ENCODE results near the gene LMX1B. TPM values are rescaled to one million over a fixed set of nuclear protein-coding genes. Genes with fewer than 3 reads are reported as not detected.

The LMX1B gene
- total and polyA plus RNA-seq, 2 donors (not counting 3 experiments of a cell fraction or from before 2014, with no cell fraction given): not detected

DNA sequence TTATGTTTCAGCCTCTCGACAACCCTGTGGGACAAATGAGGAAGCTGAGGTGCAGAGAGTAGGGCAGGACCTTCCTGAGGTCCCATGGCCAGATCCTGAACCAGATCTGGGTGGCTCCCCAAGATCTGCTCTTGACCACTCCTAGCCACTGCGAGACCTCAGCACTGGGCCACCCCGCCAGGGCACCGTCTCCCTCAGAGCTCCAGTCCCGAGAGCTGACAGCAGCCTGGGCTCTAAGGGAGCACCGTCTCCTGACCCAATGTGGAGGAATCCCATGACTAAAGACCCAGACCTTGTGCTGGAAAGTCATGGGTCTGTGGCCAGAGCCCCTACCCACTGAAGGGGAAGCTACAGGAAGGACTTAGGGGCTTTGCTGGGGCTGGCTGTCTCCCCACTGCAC, 4.5 kb upstream of the LMX1B start:
- peaks cover 43 to 44% of the 10 kb centered on the region in 2 experiments for H3K27me3 ChIP-seq (ENCODE audit: control insufficient read depth in 2 of 2, insufficient read depth in 2 of 2, low read length in 2 of 2)
- no peaks in the 10 kb centered on the region for H3K79me2 ChIP-seq (ENCODE audit: control insufficient read depth, insufficient read depth, low read length)
- dilution Hi-C loops (cut with MboI; ENCODE audit: extremely low pct_ligation_motif_present, low sequenced_read_pairs) (no loop called here), intact Hi-C loops (cut with micrococcal nuclease) (no loop called here)
- no peak overlapping the region for H3K4me2 ChIP-seq (ENCODE audit: insufficient read depth, low read length)
- no peaks in the 10 kb centered on the region for H3K36me3 ChIP-seq (ENCODE audit: control insufficient read depth in 2 of 2, extremely low read depth in 1 of 2, insufficient read depth in 2 of 2, low read length in 2 of 2)
- no TSS peak for BruUV-seq (replicated peaks)
- ChIA-PET CTCF (interaction anchor here (0.6 to 6.1 kb wide), 7 partner anchors 31 to 172 kb away, joined by 3 to 64 read pairs (median 3); no protein-coding TSS in a partner anchor), POLR2A (no interaction called here)
- H3K9me1 ChIP-seq (replicated peaks; ENCODE audit: control insufficient read depth, extremely low read depth, insufficient read depth, low read length): no peaks in the 10 kb centered on the region
- H2AFZ ChIP-seq (ENCODE audit: low read depth, low read length): no peak overlapping the region
- no peaks in the 10 kb centered on the region for H4K20me1 ChIP-seq (replicated peaks; ENCODE audit: control insufficient read depth, extremely low read depth, insufficient read depth, low read length)
- no peak overlapping the region for H3K9ac ChIP-seq (replicated peaks; ENCODE audit: extremely low read depth, insufficient read depth, low read length)
- TF ChIP-seq, protein P1, sequence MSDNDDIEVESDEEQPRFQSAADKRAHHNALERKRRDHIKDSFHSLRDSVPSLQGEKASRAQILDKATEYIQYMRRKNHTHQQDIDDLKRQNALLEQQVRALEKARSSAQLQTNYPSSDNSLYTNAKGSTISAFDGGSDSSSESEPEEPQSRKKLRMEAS (IDR thresholded peaks at IDR 0.05; ENCODE audit: insufficient read depth, insufficient read length): no peak
- TF ChIP-seq, protein P2, sequence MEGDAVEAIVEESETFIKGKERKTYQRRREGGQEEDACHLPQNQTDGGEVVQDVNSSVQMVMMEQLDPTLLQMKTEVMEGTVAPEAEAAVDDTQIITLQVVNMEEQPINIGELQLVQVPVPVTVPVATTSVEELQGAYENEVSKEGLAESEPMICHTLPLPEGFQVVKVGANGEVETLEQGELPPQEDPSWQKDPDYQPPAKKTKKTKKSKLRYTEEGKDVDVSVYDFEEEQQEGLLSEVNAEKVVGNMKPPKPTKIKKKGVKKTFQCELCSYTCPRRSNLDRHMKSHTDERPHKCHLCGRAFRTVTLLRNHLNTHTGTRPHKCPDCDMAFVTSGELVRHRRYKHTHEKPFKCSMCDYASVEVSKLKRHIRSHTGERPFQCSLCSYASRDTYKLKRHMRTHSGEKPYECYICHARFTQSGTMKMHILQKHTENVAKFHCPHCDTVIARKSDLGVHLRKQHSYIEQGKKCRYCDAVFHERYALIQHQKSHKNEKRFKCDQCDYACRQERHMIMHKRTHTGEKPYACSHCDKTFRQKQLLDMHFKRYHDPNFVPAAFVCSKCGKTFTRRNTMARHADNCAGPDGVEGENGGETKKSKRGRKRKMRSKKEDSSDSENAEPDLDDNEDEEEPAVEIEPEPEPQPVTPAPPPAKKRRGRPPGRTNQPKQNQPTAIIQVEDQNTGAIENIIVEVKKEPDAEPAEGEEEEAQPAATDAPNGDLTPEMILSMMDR (IDR thresholded peaks at IDR 0.05; ENCODE audit: extremely low read depth in 1 of 2, insufficient read depth in 1 of 2, low read depth in 1 of 2, low read length in 2 of 2): no peak
- no peak for TF ChIP-seq MYC (IDR thresholded peaks at IDR 0.05; ENCODE audit: low read depth, low read length)
- no peak for TF ChIP-seq FOS (IDR thresholded peaks at IDR 0.05; ENCODE audit: borderline replicate concordance, insufficient read depth, low read length)
- no peak for TF ChIP-seq GATA2 (IDR thresholded peaks at IDR 0.05; ENCODE audit: insufficient read depth, insufficient read length, low read depth, low read length)
- no peak for TF ChIP-seq JUN (IDR thresholded peaks at IDR 0.05; ENCODE audit: borderline replicate concordance, insufficient read depth, insufficient read length, low read depth)
- no peak for TF ChIP-seq POLR2A (IDR thresholded peaks at IDR 0.05; ENCODE audit: low read depth, low read length)
- TF ChIP-seq POLR2AphosphoS5 (IDR thresholded peaks at IDR 0.05; ENCODE audit: insufficient read depth, low read depth, low read length): no peak
- no peak for TF ChIP-seq EZH2 (IDR thresholded peaks at IDR 0.05; ENCODE audit: borderline replicate concordance, low read depth, low read length, severe bottlenecking)
- H3K9me3 ChIP-seq (replicated peaks; ENCODE audit: control insufficient read depth, insufficient read depth, low read length): no peaks in the 10 kb centered on the region
- no peak overlapping the region for H3K27ac ChIP-seq (ENCODE audit: insufficient read depth, low read depth, low read length)
- DNase-seq (ENCODE audit: low read depth, low spot score): no peak
- FAIRE-seq: no peak
- H3K4me1 ChIP-seq (ENCODE audit: control insufficient read depth, extremely low read depth, insufficient read depth, low read length): no peaks in the 10 kb centered on the region
- H3K4me3 ChIP-seq (replicated peaks in 1 of 3; ENCODE audit: insufficient read depth in 1 of 3, low read depth in 1 of 3, low read length in 3 of 3): no peak overlapping the region

Data from endothelial cell of umbilical vein (primary cell).